IPS-NIHi7 (cell line): ENCODE data around the gene MTUS2.

Experiments used
- DNase-seq: peaks from one replicate; pipeline ENCODE4 v3.0.0; 2012; ENCODE audit warnings: mixed read lengths; ENCODE audit errors: extremely low spot score

MTUS2 gene

DNA sequence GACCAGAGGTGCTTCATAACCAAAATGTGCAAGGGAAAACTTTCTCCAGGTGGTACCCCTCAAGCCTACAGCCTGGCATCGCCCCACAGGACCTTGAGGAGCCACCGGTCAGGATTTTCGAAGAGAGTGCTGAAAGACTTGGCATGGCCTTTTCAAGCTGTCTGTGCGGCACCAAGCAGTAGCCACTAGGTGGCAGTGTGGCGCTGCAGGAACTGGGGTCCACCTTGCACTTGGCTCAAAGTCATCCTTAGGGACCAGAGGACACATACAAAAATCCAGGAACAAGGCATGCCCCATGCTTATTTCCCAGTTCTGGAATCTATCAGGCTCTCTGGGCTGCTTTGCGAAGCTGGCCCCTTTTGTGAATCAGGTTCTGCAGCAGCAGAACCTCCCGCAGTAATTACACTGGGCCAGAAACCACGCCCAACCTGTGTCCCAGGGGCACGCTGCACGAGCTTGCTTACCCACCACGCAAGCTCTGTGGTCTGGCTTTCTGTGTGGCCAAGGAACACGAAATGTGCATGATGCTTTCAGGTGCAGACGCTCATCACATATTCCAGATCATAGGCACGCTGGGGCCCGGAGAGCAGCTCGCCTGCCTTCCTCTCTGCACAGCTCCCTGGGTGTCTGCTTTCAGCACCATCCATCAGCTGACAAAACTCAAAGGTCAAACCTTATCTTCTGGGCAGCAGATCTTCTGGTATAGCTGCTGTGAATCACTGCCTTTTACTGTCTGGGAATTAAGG is 688.2 kb downstream of the MTUS2 start:
- DNase-seq = peak; percentile 91

DNA sequence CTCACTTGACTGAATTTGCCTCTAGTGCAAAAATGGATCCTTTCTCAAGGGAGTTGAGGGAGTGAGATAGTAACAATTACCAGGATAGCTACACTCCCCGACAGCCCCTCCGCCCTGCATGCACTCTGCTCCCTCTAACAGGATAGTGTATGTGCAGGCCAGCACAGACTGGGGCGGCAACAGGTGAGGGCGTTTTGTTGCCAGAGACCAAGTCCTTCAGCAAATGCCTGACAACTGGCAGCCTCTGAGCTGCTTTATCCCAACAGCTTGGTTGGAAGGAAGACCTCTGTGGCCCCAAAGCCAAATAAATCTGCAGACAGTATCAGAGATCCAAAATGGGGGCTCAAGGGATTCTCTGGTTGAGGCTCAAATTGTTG is 688.7 kb downstream of the MTUS2 start:
- no peak for DNase-seq

DNA sequence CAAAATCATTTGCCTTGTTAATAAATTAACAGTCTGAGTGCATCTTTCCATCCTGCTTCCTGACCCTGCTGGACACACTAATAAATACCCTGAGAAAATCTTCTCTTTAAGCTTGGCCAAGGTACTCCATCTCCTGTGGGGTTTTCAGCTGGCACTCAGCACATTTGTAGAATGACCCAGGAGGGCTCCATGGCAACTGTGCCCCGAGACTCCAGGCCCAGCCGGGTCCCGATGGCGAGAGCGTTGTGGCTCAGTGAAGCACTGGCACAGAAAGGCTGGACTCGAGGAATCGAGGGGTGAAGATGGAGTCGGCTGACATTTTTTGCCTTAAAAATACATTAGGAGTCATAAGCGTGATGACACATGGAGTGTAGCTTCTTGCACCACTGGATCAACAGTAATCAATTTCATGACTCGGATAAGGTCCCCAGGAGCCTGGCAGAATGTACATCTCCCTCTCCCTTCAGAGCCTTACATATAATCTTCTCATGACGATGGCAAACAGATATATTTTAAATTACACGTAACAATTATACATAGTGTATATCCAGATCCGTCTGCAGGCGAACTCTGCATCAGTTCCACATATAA is 690.0 kb downstream of the MTUS2 start:
- no peak for DNase-seq

DNA sequence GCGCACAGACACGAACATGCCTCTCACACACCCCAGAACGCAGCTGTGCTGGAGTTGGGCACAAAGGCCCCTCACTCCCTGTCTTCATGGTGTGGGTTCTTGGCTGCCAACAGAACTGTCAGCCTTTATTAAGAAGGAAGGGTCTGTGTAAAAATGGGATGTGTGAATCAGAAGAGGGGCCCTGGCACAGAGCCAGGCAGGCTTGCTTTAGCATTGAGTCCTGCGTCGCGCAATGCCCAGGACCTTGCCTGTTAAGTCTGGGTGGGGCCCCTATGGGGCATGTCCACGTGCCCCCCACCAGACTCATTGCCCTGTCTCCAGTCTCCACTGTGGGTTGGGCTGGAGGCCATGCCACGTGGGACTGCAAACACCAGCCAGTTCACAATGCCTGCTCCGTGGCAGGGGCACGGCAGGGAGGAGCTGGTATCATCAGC is 690.5 kb downstream of the MTUS2 start:
- DNase-seq = no peak

DNA sequence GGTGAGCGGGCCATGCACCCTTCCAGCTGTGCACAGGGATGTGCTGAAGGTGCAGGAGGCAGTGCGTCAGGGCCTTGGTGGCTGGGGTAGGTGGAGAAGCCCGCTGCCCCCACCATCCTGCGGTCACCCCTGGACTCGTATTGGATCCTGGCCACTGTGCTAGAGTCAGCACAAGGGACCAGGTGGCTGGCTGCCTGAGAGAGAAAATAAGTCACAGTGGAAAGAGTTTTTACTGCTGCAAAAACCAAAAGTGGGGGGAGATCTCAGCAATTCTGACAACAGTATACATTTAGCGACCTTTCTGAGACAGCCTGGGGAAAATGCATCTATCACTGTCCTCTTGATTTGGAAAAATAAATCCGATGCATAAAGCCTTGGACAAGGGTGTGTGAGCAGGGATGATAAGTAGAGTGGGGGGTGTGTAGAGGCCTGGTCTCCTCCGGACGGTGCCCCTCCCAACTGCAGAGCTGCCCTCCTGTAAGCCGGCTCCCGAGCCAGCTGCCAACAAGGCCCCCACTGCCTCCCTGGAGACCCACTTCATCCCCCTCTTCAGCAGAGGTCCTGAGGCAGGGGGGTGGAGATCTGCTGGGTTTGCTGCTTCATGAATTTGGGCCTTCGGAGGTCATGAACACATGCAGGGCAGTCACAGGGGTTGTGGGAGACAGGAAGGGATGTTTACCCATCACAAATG is 691.1 kb downstream of the MTUS2 start:
- no peak for DNase-seq

DNA sequence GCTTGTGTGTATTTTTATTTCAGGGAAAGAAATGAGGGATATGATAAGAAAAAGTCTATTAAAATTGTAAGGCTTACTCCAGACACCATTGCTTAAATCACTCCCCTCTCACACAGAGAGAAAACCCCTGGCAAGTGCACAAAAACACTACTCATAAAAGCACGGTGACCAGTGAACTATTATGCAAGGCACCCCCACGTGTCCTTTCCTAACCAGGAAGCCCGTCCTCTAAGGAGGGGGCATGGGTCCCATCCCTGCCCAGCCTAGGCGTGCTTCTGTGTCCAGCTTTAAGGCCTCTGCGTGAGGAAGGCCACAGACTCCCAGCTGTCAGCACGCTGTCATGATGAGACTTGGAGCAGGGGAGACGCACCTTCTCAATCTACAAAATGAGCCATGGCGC is 691.8 kb downstream of the MTUS2 start:
- DNase-seq = no peak

DNA sequence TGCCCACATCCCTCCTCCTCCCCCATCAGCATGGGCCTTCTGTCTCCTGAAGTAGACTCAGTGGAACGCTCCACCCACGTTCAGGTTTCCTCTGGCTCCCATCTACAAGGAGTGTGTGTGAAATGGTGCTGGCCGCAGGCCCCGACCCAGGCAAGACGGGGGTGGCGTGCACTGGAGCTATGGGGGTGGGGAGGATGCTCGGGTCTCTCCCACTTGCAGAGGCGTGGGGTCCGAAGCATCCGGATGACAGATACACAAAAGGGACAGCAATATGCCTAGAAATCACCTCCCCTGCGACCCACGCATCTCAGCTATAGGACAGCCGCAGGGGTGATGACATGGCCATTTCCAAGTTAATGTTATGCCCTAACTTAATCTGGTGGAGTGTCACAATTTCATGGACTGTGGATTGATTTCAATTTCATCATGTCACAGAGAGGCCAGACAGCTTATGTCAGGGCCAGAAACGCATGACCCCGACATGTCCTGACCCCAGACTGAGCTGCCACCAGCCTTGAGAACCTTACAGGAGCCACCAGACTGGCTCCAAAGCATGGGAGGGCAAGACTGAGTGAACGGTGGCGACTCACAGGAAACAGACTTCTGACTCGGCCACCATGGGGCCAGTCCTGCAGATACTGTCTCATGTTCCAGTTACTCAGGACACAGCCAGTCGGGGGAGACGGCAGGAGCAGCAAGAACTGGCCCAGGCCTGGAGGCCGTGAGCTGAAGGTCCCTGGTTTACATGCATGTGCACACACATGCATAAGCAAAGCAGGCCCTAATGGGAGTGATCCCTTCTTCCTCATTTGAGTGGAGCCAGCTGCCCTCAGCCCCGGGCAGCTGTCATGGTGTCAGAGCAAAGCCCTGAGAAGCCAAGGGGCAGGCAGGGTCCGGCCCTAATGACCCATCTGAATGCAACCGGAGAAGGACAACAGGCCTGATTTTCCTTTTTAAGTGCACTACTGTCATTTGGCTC is 693.2 kb downstream of the MTUS2 start:
- no peak for DNase-seq

DNA sequence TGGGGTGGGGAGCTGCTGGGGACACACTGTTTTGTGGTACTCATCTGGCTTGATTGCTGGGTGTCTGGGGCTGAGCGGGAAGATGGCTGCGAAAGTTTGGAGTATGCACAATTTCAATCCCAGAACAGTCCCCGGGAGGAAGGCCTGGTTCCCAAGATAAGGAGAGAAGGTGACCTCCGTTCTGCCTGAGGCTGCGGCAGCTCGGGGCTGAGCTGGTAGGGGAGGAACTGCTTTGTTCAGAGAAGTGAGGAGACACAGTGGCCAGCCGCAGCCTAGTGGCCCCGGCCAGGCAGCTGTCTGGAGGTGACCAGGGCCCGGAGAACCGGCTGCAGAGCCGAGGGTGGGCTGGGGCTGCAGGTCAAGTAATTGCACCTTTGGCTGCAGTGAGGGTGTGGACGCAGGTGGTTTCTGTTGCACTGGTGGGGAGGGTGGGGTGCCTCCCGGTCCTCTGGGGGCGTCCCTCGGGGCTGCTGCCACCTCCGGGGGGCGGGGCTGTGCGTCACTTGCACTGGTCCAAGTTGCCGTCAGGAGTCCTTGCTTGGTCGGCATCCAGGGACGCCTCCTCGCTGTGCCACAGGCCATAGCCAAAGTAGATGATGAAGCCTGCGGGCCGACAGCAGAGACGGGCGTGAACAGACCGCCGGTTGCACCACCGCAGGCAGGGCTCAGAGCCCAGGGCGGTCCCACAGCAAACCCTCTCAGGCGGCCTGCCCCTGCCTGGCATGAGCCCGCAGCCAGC is 694.0 kb downstream of the MTUS2 start:
- DNase-seq = no peak

DNA sequence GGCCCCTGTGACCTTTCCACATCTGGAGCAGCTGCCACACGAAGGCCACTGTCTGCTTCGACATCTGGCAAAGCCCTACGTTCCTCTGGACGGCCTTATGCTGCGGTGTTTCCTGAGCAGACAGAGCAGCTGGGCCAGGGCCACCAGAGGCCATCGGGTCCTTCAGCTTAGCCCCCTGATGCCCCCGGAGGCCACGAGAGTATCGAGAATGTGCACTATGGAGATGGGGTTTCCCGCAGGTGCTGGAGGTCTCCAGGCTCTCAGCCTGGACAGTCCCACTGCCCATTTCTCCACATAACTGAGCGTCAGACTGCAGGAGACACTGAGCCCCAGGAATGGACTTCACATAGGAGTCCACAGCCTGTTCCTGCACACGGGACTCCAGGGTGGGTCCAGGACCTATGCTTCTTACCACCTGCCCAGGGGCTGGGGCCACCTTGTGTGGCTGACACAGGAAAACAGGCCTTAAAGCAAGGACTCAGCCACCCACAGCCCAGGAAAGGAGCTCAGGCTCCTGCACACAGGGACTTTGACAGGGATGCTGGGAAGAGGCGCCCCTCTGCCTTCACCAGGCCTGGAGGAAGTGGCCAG is 694.7 kb downstream of the MTUS2 start:
- DNase-seq = no peak

DNA sequence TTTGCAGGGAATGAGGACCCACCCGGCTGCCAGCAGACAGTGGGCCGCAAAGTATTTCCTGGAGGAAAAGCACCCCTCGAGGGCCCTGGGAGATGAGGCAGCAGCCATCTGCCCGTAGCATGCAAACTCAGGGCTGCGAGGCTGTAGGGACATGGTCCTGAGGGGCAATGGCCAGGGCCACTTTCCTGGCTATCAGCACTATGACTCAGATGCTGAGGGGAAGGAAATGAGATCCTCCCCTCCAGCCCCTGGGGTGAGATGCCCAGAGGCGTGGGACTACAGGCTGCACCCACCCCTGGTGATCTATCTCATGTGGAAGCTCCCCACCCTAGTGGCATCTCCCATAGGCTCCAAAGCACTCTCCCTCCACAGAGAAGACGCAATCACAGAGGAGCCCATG is 695.2 kb downstream of the MTUS2 start:
- no peak for DNase-seq

DNA sequence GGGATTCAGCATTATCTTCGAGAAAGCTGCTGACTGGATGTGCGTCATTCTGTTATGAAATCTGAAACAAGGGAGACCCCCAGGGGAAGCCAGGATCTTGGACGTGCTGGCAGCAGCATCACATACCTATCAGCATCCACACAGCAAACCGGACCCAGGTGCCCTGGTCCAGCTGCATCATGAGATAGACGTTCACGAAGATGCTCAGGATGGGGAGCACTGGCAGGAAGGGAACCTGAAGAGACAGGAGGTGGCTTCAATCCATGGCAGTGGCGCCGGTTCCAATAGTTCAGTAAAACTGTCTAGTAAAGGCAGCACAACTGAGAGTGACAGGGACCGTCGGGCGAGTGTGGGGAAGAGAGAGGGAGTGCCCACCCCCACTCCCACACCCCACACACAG is 695.9 kb downstream of the MTUS2 start:
- no peak for DNase-seq

DNA sequence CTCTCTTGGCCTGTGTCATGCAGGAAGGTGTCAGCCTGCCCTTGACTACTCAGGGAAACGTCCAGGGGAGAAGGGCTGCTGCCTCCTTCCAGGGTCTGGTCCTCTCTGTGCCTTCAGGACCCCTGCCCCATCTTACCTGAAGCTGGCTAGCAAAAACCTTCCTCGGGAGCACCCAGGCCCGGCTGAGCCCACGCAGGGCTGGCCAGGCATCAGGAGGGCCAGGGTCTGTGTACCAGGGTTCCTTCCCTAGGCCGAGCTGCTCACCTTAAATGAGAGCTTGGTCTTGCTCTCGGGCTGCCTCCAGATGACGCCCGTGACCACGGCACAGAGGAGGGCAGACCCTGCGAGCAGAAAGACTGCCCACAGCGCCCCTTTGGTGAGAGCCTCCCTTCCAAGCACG is 696.7 kb downstream of the MTUS2 start:
- DNase-seq = no peak

DNA sequence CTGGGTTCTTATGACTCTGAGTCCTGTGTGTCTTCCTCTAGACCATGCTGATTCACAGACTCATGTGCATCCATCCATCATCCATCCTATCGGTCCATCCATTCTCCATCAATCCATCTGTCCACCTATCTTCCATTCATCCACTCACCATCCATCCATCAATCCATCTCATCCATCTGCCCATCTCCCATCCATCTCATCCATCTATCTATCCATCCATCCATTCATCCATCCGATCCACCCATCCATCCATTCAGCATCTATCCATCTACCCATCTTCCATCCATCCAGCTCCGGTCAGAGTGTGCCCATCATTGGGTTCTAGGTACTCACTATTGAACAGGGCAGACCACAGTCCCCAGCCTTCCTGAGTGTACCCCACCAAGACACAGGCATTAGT is 699.8 kb downstream of the MTUS2 start:
- DNase-seq = no peak

DNA sequence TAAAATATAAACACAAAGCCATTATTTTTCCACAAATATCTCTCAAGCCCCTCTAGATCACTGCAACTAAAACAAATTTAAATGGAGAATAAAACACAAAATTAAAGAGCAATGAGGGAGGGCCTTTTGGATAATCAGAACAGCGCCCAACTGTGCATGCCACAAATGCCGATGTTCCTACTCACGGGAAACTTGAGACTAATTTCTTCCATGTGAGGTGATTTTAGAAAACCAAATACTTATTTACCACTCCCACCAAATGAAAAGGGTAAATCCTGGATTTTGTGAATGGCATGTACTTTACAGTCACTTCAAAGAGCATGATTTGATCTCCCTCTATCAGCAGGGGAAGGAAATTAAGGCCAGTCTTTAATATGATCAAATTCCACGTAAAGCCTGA is 700.5 kb downstream of the MTUS2 start:
- DNase-seq = no peak

DNA sequence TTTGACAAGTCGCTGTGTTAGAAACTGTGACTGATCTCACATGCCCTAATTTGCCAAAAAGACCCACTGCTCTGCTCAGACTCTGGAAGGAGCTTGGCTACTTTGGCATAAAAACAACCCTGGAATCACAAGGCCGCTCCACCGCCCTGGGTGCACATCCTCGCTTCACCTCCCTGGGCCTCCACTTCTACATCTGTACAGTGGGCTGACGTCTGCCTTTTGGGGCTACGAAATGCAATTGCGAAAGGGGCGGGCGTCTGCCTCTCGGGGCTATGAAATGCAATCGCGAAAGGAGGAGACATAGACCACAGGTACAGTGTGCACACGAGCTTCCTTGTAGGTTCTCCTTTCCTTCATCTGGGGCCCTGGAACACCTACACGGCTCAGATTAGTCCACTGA is 701.2 kb downstream of the MTUS2 start:
- DNase-seq = no peak

DNA sequence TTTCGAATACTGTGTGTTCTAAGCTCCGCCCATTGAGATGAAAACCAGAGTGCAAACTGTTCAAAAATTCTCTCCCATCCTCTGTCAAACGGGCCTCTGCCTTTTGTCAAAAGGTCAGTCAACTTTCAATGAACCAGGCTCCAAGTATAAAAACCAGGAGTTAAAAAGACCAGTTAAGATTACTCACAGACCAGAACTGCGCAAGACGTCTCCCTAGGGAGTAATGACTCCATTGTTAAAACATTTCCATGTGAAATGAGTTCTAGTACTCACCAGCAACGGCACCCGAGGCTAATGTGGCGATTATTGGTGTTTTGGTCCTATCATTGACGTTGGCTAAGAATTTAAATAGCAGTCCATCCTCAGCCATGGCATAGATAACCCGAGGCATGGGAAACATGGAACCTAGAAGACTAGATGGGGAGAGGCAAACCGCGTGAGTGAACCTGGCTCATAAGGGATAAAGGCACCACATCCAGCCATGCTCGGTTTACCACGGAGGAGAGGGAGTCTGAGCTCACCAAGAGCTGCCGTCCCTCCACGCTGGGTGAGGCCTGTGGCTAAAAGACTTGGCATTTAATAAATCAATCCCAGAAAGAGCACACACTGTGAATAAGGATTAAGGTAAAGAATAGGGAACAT is 702.0 kb downstream of the MTUS2 start:
- no peak for DNase-seq

DNA sequence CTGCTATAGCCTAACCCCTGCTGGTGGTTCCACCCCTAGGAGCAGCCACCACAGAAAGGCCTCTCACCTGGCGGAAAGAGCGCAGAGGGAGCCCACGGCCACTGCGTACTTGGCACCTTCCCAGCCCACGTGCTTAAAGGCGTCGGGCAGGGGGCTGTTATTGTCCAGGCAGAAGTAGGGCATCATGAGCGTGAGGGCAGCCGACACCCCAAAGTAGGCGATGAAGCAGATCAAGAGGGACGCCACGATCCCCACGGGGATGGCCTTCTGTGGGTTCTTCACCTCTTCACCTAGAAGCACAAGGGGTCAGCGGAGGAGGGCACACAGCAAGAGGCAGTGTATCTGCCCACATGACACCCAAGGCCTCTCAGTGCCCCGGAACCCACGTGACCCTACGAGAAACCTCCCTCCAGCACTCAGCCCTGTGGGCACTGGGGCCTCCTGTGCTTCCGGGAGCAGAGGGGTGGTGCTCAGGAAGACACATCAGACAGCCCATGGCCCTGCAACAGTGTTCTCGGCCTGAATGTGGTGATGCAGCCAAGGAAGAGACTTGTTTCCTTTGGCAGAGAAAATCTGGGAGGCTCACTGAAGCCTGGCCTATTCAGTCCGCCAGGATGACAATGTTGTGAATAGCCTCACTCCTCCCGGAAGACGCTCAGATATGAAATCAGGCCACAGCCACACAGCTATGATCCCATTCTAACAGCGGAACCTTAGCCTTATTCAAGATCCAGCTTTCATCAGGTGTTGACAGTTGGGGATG is 703.2 kb downstream of the MTUS2 start:
- DNase-seq = no peak

DNA sequence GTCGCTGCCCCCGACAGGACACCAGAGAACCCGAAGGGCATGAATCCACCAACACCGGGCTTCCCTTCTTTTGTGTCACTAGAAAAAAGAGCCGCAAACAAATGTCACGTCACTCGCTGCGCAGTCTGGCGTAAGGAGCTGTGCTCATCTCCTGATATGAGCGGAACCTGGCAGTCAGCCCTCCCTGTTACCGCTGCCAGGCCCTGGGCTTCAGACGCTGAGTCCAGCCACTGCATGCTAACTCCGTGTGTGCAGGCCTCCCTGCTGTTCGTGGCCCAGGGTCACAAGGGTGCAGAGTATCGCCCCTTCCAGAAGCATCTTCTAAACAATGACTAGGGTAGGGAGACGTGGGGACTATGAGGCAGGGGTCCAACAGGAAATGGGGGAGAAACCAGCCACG is 704.0 kb downstream of the MTUS2 start:
- DNase-seq = no peak

DNA sequence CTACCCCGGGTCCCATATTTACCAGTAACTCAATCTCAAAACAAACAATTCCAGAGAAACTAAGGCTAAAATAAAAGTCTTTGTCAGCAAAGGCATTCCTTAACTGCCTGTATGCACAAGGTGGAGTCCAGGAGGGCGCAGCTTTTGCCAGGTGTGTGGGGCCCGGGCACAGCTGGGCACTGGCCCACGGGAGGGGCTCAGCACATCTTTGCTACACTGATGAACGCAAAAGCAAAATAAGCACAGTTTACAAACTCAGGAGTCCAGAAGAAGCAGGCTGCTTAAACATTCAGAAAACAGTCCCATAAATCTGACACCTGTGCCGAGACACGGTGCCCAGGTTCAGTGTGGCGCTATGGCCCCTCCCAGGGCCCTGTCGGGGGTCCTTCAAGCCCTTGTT is 704.5 kb downstream of the MTUS2 start:
- DNase-seq = no peak

DNA sequence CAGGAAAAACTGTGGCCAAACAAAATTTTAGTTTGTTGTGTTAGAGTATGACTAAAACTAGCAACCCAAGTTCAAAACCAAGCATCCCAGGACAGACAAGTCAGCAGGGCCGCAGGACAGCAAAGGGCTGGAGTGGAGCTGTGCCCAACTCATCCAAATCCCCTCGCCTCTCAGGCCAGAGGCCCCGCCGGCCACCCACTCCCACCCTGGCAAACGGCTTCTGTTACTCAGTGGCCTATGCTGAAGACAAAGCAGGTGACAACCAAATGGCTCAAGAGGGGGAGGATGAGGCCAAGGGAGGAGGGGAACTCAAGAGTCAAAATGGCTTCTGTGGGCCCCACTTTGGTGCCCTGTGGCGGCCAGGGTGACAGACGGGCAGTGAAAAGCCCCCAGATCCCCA is 705.6 kb downstream of the MTUS2 start:
- DNase-seq = no peak
